K562 (cell line): ENCODE results near the gene DEPP1. TPM values are rescaled to one million over a fixed set of nuclear protein-coding genes. Genes with fewer than 3 reads are reported as not detected.

Source experiments
- BDP1 ChIP-seq: IDR thresholded peaks from 3 replicates; pipeline ENCODE4 v1.6.1; 2011; ENCODE audit not compliant: insufficient read length, insufficient read depth
- EGR1 ChIP-seq: fragments of 450-650 bp; conservative IDR thresholded peaks from 2 replicates; pipeline ENCODE4 v1.6.1; 2017; ENCODE audit warnings: mild to moderate bottlenecking
- ETV1 ChIP-seq: fragments of 450-650 bp; conservative IDR thresholded peaks from 2 replicates; pipeline ENCODE4 v1.6.1; 2016; ENCODE audit warnings: missing genetic modification characterization, control low read depth, low read depth, missing compliant biosample characterization
- GATAD2A ChIP-seq: fragments of 450-650 bp; IDR thresholded peaks from 2 replicates; pipeline ENCODE4 v1.6.1; 2017
- KAT8 ChIP-seq: fragments of 450-650 bp; IDR thresholded peaks from 2 replicates; pipeline ENCODE4 v1.6.1; 2016; ENCODE audit warnings: low read depth, mild to moderate bottlenecking
- KLF6 ChIP-seq: fragments of 250-450 bp; sonication (Bioruptor Pico); IDR thresholded peaks from 2 replicates; pipeline ENCODE4 v1.4.0; 2020; ENCODE audit warnings: mild to moderate bottlenecking, moderate library complexity, borderline replicate concordance
- NFE2L1 ChIP-seq: fragments of 450-650 bp; IDR thresholded peaks from 2 replicates; pipeline ENCODE4 v1.6.1; 2016; ENCODE audit warnings: missing genetic modification characterization, low read depth, mild to moderate bottlenecking, missing compliant biosample characterization, moderate library complexity, borderline replicate concordance
- NRF1 ChIP-seq, 2 experiments: fragments of 450-650 bp; IDR thresholded peaks in 1 of 2; conservative IDR thresholded peaks in 1 of 2; 2 replicates each; pipeline ENCODE4 v1.6.1; 2014; ENCODE audit warnings: mild to moderate bottlenecking in 2 of 2
- TBP ChIP-seq: optimal IDR thresholded peaks from 2 replicates; pipeline ENCODE3; 2011; ENCODE audit warnings: low read depth, low read length, improper control_type of control experiment
- ZBTB17 ChIP-seq: fragments of 450-650 bp; formaldehyde crosslinking; IDR thresholded peaks from 2 replicates; pipeline ENCODE4 v1.4.0; 2020; ENCODE audit warnings: mild to moderate bottlenecking
- ZBTB9 ChIP-seq: fragments of 450-650 bp; formaldehyde crosslinking; IDR thresholded peaks from 2 replicates; pipeline ENCODE4 v1.4.0; 2020; ENCODE audit warnings: mild to moderate bottlenecking, moderate library complexity
- ZC3H11A ChIP-seq: IDR thresholded peaks from 2 replicates; pipeline ENCODE4 v1.6.1; 2012; ENCODE audit warnings: low read depth, low read length, improper control_type of control experiment
- ZNF197 ChIP-seq: fragments of 200-800 bp; sonication (Bioruptor generic); IDR thresholded peaks from 2 replicates; pipeline ENCODE4 v1.6.1; 2016; ENCODE audit warnings: low read depth, missing genetic modification characterization, missing compliant biosample characterization
- ZNF318 ChIP-seq, 2 experiments: fragments of 450-650 bp; IDR thresholded peaks; 2 replicates each; pipeline ENCODE4 v1.6.1; 2016; ENCODE audit warnings: mild to moderate bottlenecking in 2 of 2, borderline replicate concordance in 1 of 2, low read depth in 1 of 2, moderate library complexity in 1 of 2
- polyA plus RNA-seq, 8 experiments: library from polyadenylated mRNA; depleted of rRNA in 4 of 8; stranded (reverse) in 5 of 8; unstranded in 3 of 8; fragments of >200 nt; fragmentation: Nextera tagmentation in 2 of 8; fragmentation: Illumina TruSeq in 1 of 8; extraction: Ambion mirVana in 2 of 8; extraction: Trizol in 1 of 8; gene quantifications; 2 replicates each; pipeline versions ENCODE4 v1.2.1 to v1.2.3, GENCODE V29; 2011 to 2014; ENCODE audit warnings: inconsistent platforms in 1 of 8, missing spikeins in 1 of 8
- total RNA-seq, 7 experiments: library from RNA; depleted of rRNA in 6 of 7; stranded (reverse); fragments of >200 nt in 6 of 7; fragmentation: Illumina TruSeq in 2 of 7; extraction: Trizol in 2 of 7; gene quantifications; 2 replicates each; pipeline versions ENCODE4 v1.2.1 to v1.2.3, GENCODE V29; 2011 to 2021; ENCODE audit warnings: low replicate concordance in 1 of 7
- TF ChIP-seq, protein P1 (sequence below): sonication (generic); formaldehyde crosslinking; IDR thresholded peaks from 2 replicates; pipeline ENCODE4 v1.8.1; 2023; ENCODE audit warnings: mild to moderate bottlenecking, missing genetic modification reagents

DEPP1 gene
- total and polyA plus RNA-seq, 9 of the 15 experiments (the other 6 are each of a cell fraction or from before 2014, with no cell fraction given), result 0.04 to 0.54 (median 0.20) TPM; not detected in 1

GRCh38 chr10:44974628-44975430 is 3.8 kb downstream of the DEPP1 start (continued):
- no peak for TF ChIP-seq ZNF318 (IDR thresholded peaks at IDR 0.05; ENCODE audit: borderline replicate concordance in 1 of 2, low read depth in 1 of 2)
- no peak for TF ChIP-seq ZBTB17 (CRISPR knock-in tag)
- TF ChIP-seq BDP1, result no peak
- peak; percentile 43; the same call in 1 of the 2 replicates for TF ChIP-seq GATAD2A
- TF ChIP-seq KLF6 (CRISPR knock-in tag), result no peak
- TF ChIP-seq NFE2L1 (tag), result no peak
- no peak; the same call in 1 of the 2 replicates for TF ChIP-seq ZBTB9 (CRISPR knock-in tag)
- no peak; the same call in 1 of the 2 replicates for TF ChIP-seq ETV1 (tag)
- no peak for TF ChIP-seq NRF1 (conservative IDR thresholded peaks at IDR 0.05 in 1 of 2, IDR thresholded peaks at IDR 0.05 in 1 of 2)
- peak; percentile 71 for TF ChIP-seq TBP
- TF ChIP-seq, protein P1, sequence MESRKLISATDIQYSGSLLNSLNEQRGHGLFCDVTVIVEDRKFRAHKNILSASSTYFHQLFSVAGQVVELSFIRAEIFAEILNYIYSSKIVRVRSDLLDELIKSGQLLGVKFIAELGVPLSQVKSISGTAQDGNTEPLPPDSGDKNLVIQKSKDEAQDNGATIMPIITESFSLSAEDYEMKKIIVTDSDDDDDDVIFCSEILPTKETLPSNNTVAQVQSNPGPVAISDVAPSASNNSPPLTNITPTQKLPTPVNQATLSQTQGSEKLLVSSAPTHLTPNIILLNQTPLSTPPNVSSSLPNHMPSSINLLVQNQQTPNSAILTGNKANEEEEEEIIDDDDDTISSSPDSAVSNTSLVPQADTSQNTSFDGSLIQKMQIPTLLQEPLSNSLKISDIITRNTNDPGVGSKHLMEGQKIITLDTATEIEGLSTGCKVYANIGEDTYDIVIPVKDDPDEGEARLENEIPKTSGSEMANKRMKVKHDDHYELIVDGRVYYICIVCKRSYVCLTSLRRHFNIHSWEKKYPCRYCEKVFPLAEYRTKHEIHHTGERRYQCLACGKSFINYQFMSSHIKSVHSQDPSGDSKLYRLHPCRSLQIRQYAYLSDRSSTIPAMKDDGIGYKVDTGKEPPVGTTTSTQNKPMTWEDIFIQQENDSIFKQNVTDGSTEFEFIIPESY, result peak; percentile 56
- TF ChIP-seq ZNF197 (CRISPR knock-in tag), result no peak
- no peak for TF ChIP-seq EGR1
- TF ChIP-seq ZC3H11A, result no peak
- TF ChIP-seq KAT8, result no peak
